MM.1S (cell line): ENCODE results near the gene ITGAV.

Experiments
- EZH2 ChIP-seq: fragments of 300-600 bp; sonication (generic); optimal IDR thresholded peaks from 2 replicates; pipeline ENCODE3; 2017; ENCODE audit warnings: low read depth, mild to moderate bottlenecking, antibody characterized with exemption, low read length, mixed read lengths
- EZH2phosphoT487 ChIP-seq: fragments of 300-600 bp; sonication (generic); IDR thresholded peaks from 2 replicates; pipeline ENCODE4 v1.6.1; 2018; ENCODE audit warnings: antibody characterized with exemption, low read length
- TF ChIP-seq, protein P1 (sequence below): fragments of 300-600 bp; sonication (generic); IDR thresholded peaks from 2 replicates; pipeline ENCODE4 v1.5.1; 2016; ENCODE audit warnings: antibody characterized with exemption, low read length, mixed read lengths

DNA sequence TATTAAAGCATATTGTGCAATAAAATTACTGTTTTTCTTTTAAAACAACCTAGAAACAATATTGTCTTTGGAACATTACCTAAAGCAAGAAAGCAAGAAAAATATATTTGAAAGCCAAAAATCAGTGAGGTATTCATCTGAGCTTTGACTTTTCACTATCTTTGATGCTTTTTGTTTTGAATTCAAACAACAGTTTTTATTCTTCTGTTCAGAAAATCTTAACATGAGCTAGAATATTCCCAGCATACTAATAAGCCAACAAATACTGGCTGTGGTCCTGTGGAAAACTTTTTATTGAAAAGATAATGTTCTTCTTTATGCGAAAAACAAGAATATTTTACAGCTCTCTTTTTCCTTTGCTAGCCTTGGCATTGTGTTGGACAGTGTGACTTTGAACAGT lies 123.8 kb downstream of the ITGAV start:
- TF ChIP-seq, protein P1, sequence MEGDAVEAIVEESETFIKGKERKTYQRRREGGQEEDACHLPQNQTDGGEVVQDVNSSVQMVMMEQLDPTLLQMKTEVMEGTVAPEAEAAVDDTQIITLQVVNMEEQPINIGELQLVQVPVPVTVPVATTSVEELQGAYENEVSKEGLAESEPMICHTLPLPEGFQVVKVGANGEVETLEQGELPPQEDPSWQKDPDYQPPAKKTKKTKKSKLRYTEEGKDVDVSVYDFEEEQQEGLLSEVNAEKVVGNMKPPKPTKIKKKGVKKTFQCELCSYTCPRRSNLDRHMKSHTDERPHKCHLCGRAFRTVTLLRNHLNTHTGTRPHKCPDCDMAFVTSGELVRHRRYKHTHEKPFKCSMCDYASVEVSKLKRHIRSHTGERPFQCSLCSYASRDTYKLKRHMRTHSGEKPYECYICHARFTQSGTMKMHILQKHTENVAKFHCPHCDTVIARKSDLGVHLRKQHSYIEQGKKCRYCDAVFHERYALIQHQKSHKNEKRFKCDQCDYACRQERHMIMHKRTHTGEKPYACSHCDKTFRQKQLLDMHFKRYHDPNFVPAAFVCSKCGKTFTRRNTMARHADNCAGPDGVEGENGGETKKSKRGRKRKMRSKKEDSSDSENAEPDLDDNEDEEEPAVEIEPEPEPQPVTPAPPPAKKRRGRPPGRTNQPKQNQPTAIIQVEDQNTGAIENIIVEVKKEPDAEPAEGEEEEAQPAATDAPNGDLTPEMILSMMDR = no peak
- no peak for TF ChIP-seq EZH2phosphoT487
- TF ChIP-seq EZH2 = no peak
